CD4-positive, alpha-beta T cell treated with Interleukin-21 for 1 hour (primary cell): Measurements from ENCODE around the gene NR1H4.
"Not testable (repeated sequence)": the region's sequence is repeated elsewhere in the genome, so short reads cannot be mapped to it uniquely, and the experiment has no call there.

ENCODE experiments used
- DNase-seq: peaks from one replicate; pipeline ENCODE4 v3.0.0-alpha.2; 2020

NR1H4 gene

DNA sequence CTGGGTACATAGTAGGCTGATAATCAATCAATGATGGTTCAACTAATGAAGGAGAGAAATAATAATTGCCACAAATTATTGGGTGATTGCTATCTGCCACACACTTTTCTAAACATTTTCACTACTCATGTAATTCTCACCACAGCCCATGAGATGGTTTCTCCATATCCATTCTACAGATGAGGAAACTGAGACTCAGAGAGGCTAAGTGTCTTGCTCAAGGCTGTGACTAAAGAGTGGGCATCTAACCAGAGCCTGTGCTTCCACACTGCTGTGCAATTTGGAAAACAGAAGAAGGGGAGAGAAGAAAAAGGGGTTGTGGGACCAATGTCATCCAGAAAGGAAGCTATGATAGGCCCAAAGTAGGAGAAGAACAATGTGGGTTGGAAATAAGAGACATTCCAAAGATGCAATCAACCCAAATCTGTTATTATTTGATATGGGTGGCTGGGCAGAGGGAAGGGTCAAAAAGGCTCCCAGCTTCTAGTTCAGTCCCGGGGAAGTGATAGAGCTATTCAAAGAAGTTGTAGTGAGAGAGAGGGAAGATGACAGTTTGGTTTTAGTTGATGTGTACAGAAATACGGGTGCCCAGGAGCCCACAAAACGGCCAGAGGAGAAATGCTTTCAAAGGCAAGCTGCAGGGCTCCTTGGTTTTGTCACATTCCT is 483 bp upstream of the NR1H4 start:
- no peak for DNase-seq

DNA sequence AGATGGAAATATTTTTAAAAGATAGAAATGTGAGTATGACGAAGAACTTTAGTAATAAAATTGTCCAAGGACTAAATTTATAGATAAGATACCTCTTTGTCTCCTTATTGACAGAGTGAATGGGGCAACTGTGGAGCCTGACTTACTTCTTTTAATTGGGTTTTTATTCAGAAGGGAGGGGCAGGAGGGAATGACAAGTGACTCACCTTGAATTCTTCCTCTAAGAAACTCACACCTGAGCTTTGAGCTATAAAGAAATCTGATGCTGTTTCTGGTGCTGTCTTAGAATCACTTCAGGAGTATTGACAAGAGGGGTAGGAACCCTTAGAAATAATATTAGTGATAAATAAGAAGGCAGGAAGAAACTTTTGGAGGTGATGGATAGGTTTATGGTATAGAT is 951 bp downstream of the NR1H4 start:
- DNase-seq = no peak

DNA sequence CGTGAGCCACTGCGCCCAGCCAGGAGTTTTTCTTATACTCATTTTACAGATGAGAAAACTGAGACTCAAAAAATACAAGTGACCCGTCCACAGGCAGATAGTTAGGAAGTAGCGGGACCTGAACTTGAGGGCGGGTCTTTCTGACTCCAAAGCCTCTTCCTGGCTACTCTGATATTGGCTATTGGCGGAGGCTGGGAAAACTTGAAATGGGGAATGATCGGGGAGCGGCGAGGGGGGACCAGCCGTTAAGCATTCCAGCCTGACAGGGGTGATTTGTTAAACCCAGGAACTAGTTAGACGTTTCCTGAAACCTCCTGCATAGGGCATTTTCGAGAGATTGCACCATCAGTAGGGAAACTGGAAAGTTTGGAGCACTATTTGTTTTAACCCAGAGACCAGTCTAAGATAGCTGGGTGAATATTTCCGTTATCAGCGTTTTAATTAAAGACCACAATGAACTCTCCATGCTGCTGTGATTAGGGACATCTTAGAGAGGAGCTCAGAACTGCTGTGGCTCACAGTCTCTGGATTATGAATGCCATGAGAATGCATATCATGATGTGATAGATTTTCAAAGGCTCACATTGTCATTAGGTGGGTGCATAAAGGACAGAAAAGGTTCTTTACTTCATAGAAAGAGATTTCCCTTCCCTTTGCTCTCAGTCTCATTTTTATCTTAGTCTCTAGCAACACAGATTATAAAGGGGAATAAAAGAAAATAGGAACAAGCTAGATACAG is 2.5 kb downstream of the NR1H4 start:
- no peak for DNase-seq

DNA sequence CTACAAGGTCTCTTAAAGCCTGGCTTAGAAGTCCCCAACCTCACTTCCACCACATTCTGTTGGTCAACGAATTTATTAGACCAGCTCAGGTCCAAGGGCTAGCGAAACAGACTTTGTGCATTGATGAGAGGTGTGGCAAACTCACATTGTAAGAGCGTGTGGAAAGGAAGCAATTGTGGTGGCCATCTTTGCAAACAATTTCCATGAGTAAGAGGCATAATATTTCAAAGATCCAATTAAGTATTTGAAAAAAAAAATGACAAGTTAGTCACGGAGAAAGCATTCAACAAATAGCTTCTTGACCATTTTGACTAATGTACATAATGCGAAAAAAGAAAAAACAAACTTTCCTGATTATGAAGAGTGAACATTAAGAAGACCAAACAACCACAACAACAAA is 7.4 kb downstream of the NR1H4 start:
- DNase-seq = no peak

DNA sequence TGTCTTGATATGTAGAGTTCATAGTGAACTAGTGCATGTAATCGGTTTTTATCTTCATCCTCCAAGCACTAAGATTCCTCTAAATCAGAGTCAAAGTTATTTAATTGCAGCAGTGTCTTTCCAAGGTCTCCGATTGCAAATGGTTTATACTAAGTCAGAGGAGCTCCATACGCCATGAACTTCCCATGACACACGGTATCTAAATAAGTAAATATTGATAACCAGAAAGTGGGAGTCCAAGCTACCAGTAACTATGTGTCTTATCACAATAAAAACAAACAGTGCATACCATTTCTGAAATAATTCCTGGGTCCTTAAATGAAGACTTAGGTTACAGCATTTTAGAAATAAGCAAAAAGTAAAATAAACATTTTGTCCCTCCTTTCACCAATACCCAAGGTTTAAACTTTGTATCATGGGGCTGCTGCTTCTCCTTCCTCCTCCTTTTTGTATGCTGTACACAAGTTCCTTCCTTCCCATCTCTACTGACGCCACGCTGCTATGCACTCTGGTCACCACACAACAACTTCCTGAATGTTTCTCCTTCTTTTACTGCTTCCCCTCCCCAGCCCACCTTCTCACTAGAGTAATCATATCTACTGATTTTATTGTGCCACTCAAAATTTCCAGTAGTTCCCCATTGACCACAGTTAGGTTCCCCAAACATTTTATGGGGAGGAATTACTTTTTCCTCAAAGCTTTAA is 10.7 kb downstream of the NR1H4 start:
- DNase-seq = no peak

DNA sequence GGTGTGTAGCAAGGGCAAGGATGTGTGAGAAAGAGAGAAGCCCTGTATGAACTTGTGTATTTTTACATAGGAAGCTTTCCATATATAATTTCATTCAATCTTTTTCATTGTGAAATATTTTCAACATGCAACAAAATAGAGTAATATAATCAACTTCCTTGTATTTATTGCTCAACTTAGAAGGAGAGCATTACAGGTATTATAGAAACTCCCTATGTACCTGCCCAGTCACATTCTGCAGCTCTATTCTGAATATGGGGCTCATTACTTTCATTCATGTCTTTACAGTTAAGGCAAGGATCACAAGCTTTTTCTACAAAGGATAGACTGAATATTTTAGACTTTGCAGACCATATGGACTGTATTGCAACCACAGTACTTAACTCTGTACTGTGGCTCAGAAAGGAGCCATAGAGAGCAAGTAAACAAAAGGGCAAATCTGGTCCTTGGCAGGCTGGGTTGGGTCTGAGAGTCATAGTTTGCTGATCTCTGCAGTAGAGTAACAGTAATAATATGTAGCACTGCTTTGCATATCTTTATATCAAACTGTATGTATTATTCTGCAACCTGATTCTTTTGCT is 11.3 kb downstream of the NR1H4 start:
- DNase-seq = no peak

DNA sequence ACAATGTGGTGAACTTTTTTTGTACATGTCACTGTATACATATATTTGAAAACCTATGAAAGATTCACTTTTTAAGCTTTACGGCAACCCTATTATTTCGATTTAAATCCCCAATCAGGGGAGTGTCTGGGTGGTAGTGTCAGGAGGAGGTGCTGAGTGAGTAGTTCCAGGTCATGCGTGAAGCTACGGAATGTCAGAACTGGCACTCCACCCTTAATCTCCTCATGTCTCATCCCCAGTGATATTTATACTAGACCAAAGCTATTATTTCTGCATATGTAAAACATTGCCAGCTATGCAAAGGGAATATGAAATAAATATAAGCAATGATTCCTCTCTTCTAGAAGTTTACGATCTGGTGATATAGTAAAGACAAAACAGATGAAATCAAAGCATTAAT is 12.3 kb downstream of the NR1H4 start:
- no peak for DNase-seq

DNA sequence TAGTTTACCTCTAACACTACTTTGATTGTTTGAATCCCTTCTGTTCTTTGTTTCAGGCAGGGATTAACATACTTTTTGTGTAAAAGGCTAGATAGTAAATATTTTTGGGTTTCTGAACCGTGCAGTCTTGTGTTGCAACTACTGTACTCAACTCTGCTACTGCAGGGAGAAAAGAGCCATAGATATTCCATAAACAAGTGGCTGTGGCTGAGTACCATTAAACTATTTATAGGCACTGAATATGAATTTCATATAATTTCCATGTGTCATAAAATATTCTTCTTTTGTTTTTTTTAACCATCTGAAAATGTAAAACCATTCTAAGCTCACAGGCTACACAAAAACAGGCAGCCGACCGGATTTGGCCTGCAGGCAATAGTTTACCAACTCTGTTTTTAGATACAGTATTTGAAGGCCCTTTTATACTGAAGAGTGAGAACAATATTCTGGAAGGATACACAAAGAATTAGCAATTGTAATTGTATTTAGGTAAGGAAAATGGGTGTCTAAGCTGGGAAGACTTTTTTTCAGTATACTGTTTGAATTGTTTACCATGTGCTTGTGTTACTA is 15.7 kb downstream of the NR1H4 start:
- no peak for DNase-seq

DNA sequence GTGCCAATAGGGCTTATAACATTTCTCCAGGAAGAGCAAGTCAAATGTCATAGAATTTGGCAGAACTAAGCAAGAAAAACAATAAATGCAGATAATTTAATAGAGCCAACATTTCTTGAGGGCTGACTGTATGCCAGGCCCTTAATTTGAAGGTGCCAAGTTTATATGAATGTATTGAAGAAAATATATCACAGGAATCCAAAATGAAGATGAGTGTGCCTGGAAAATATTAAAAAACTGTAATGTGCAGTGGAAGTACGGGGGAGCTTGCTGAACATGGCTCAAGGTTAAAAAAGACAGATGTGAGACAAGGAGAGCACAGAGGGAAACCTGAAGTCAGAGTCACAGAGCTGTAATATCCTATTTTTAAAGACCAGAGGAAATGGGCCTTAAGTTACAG is 16.4 kb downstream of the NR1H4 start:
- no peak for DNase-seq

DNA sequence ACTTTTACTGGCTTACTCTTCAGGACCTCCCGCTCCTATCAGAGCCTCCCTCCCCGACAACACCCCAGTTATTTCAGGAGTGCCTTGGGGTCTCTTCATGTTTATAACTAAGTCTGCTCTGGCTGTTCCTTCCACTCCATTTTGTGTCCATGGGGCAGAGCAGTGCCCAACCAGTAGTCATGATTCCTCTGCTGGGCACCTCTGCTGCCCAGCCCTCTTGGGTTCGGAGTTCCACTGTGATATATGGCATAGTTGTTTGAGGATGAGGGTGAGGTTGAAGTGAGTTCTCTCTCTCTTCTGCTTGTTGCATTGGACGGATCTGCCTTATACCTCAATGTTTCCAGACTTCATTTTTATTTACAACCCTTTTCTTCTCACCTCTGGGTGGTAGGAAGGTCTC is 17.4 kb downstream of the NR1H4 start:
- no peak for DNase-seq

DNA sequence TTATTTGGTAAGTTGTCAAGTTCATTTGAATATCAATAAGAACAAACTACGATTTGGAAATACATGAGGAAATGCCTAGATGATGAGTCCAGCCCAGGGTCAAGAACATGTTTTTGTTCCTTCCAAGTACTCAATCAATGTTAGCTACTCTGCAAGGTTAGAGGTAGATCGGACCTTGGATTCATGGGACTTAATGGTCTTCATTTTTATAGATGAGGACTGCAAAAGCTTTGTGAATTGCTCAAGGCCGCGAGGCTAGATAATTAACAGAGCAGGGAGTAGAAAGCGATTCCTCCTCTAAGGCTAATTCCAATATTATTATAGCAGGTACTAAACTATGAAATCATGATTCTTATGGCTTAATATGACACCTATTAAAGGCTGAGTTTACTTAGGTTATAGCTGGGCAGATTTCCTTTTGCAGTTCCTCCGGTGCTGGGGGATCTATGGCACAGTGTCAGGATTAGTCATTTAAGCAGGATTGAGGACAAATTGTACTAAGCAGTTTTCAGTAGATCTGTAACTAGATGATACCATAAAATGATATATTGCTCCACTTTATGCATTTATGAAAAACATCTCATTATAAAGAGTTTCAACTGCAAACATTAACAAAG is 19.8 kb downstream of the NR1H4 start:
- DNase-seq = no peak

DNA sequence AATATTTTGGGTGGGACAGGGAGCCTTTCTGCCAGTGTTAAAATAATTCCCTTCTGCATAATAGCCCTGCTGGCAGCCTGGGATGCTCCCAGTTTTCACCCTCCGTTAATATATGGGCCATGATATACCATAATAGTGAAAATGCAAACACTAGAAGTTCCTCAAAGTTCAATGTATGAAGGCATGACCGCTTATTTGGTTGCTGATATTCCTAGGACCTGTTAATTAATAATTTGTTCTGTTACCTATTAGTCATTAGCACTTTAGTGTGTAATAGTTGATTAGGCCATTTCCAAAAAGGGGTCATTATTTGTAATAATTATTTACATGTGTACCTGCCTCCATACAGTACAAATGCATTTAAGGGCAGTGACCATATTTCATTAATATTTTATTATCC is 20.4 kb downstream of the NR1H4 start:
- DNase-seq = no peak

DNA sequence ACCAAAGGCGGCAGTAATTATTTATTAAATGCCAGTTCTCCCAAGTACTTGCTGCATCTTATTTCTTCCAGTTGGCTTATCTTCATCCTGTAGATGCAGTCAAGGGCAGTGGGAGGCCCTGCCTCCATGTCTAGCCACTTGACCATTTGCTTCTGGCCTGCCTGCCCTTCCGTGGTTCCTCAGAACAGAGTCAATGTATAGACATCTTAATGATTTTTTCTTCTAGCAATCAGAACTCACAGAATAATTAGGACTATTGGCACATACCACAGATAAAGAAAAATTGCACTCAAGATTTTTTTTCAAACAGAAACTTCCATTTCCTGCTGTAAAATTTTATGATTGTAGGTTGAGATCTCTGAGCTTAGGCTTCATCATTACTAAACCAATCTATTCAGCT is 20.9 kb downstream of the NR1H4 start:
- no peak for DNase-seq

DNA sequence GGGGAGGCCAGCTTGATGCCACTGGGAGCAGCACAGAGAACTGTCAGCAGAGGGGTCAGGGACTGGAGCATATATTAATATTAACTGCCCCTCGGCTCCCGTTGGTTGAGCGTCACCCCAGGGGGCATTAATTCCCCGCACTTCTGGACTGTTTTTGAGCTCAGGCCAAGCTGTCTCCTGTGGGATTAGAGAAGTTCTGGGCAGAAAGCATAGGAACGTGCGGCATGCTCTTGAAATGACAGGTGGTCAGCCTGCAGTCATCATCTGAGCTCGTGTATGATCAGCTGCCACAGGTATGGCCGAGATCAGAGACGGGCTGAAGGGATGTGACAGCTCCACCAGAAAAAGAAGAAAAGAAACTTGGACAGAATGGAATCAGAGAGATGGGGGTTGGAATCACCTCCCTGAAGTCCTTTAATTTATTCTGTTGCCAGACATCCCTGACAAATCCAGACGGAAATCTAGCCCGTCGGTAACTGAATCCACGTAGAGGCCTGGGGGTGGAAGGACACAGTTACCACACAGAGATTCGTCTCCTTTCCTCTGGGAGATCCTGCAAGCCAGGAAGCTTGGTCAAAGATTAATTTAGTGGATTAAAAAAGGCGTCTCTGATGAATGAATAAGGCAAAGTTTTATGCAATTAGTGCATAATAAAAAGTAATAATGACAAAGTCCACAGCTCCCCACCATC is 23.6 kb downstream of the NR1H4 start:
- no peak for DNase-seq

DNA sequence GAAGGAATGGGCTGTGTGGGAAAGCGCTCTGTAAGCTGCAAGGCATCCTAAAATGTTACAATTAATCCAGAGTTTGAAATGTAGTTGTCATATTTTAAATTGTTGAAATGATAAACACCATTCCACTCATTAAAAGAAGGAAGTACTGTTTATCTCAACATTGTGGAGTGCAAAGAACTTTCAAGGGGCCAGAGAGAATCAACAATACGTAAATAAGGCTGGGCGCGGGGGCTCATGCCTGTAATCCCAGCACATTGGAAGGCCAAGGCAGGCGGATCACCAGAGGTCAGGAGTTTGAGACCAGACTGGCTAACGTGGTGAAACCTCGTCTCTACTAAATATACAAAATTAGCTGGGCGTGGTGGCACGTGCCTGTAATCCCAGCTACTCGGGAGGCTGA is 24.5 kb downstream of the NR1H4 start:
- DNase-seq = no peak

DNA sequence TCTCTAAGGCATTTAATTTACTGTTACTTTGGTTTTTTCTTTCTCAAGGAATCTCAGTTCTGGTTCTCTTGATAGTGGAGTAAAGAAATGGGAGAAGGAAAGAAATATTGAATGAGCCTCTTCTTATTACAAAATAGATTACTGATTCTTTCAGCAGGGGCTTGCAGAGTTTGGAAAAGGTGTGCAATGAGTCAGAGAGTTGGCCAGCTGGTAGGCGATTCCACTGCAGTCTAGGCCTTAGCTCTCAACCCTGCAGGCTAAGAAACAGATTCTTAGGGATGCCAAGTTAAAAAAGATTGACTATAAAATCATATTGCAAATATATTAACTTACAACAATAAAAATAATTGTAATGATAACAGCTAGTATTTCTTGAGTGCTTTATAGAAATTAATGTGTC is 25.8 kb downstream of the NR1H4 start:
- no peak for DNase-seq

DNA sequence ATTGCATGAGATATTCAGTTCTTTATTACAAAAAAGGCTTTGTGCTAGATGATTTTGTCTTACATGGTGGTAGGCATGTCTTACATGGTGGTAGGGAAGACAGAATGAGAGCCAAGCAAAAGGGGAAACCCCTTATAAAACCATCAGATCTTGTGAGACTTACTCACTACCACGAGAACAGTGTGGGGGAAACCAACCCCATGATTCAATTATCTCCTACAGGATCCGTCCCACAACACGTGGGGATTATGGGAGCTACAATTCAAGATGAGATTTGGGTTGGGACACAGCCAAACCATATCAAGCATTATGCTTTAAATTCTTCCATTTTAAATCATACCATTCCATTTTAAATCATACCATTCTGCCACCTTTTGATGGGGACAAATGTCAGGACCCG is 29.1 kb downstream of the NR1H4 start:
- DNase-seq = not testable (repeated sequence)

DNA sequence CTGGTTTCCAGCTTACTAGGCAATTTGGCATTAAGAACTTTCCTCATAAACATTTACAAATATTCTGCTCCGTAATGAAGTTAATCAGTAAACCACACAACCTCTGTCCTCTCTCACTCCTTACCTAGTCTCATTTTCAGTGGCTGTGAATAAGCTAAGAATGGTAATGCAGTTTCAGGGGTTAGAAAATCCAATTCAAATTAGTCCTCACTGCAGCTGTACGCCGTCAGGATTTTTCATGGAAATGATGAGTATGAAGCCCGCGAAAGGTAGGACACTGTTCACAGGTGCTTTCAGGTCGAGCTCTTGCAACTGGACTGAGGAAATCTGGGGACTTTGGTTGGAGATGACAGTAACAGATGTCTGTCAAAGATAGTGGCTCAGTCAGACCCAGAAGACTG is 29.6 kb downstream of the NR1H4 start:
- no peak for DNase-seq

DNA sequence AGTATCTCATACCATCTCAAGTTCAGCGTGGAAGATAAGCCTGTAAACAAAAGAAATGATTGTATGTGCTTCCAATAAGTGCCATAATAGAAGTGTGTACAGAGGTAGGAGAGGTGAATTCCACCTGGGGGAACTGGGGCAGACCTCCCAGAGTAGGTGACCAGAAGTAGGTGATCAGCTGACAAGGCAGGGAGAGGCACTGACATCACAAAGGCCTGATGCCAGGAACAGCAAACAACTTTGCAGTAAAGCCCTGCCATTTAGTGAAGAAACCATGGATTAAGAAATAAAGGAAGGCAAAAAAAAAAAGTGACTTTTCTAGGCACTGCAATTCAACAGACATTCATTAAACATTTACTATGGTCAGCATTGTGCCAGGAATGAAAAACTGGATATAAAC is 31.1 kb downstream of the NR1H4 start:
- no peak for DNase-seq

DNA sequence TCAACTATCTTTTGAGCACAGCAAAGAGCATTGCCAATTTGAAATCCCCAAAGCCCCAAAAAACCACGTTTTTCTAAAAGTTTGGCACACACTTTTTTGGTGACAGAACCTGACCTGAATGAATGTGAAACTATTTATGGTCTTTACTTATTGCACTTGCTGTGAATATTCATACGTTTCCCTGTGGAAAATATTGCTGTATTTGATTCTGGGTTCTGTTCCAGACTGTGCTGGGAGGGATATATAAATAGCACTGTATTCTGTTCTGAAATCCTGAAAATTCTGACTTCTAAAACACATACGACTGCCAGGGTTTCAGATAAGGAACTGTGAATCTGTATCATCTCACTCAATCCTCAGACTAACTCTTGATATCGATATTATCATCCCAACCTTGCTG is 35.1 kb downstream of the NR1H4 start:
- no peak for DNase-seq

DNA sequence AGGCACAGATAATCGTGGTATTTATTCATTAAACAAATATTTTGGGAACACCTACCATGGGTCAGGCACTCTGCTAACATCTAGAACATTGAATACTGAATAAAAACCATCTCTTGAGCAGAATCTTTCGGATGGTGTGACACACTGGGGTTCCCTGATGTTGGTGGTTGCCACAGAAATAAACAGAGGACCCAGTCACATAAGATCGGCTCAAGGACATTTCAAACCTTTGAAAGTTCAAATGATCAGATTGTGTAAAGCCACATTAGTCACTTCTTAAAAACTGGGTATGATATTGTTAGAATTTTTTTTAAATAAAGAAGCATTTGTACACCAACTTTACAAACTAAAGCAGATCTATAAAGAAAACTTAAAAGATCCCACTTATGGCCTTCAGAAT is 39.0 kb downstream of the NR1H4 start:
- DNase-seq = no peak

DNA sequence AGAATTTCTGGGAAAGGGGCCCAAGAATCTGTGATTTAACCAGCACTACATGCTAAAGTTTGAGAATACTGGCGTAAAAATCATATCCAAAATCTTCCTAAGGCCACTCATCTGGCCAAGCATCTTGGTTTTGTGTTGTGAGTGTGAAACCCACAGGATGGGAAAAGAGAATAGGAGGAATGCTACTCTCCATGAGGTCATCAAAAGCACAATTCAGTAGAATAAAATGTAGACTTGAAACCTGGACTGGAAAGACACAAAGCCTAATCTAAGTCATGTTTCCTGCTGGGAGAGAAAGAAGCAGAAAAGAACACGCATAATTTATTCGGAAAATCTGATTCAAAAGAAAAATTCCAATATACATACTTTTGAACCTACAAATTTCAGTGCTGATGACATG is 42.3 kb downstream of the NR1H4 start:
- no peak for DNase-seq

DNA sequence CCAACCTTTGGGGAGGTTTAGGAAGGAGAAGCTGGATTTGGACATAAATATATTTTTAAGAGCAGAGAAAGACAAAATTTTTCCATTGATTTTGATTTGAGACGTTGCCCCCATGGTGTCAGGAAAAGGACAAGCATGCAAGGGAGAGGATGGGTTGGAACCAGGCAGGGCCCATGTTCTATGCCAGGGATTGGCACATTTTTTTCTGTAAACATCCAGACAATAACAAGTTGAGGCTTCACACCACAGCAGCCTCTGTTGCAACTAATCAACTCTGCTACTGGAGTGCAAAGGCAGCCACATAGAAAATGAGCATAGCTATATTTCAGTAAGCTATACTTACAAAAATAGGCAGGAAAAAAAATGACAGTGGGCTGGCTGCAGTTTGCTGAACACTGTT is 44.7 kb downstream of the NR1H4 start:
- DNase-seq = no peak
